Muscle of back (tissue), 11 donors: ENCODE data around the gene FCGR3A. TPM values are rescaled to one million over a fixed set of nuclear protein-coding genes. Genes with fewer than 3 reads are reported as not detected.

Experiments
- DNase-seq, 3 donors: peaks; one replicate each; pipeline versions ENCODE4 v3.0.0 to v3.0.0-alpha.2; 2013
- polyA plus RNA-seq, 10 donors: library from polyadenylated mRNA; unstranded; fragments of 120-200 nt; gene quantifications; one replicate each; pipeline ENCODE4 v1.2.1, GENCODE V29; 2013; ENCODE audit not compliant: insufficient read length in 10 of 10

The FCGR3A gene
- polyA plus RNA-seq, 10 donors, result 1.4 to 2.7 (median 2.0) TPM

GRCh38 chr1:161503394-161503748, 46.2 kb downstream of the FCGR3A start:
- DNase-seq, result no peak

- DNase-seq, result no peak
These were observed 46.8 kb downstream of the FCGR3A start for GRCh38 chr1:161502641-161503393.

GRCh38 chr1:161502181-161502580, 47.4 kb downstream of the FCGR3A start:
- DNase-seq, result no peak

DNA sequence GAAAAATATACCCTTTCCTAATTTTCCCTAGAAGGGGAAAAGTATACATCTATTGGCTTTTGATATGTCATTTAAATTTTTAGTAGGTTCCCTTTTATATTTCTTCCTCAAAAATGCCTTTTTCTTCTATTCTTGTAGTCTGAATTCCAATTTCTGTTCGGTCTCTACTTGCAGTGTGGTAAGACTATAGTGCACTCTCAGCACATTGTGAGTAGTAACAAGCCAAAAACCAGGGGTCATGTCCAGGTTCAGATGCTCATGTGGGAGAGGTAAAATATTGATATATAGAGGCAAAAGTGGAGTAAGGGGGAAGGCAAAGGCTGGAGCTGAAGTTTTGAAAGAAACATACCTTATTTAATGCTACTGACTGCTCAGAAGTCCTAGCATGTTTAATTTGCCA, 48.4 kb downstream of the FCGR3A start:
- no peak for DNase-seq

DNA sequence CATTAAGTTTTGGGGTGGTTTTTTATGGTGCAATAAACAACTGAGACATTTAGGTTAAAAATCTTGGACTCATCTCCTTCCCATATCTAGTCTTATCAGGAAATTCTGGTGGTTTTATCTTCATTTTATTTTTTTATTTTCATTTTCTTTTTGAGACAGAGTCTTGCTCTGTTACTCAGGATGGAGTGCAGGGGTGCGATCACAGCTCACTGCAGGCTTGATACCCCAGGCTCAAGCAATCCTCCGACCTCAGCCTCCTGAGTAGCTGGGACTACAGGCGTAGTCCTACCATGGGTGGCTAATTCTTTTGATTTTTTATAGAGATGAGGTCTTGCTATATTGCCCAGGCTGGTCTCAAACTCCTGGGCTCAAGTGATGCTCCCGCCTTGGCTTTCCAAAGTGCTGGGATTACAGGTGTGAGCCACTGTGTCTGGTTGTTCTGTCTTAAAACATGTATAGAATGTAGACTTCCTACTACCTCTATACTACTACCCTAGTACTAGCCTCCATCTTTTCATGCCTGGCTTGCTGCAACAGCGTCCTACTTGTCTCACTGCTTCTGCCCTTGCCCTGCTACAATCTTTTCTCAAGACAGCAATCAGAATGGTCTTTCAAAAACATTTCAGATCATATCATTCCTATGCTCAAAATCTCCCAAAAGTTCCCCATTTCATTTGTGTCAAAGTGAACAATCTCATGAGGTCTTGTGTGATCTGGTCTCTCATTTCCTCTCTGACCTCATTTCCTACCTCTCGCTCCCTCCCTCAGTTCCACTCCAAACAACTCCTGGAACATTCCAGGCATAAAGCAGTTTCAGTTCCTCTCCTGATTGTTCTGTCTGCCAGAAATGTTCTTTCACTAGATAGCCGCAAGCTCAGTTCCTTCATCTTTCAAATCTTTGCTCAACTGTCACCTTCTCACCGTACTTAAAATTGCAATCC, 50.2 kb downstream of the FCGR3A start:
- peak in 1 of 3 donors; percentile 52 for DNase-seq

- no peak for DNase-seq
These were observed 51.0 kb downstream of the FCGR3A start for GRCh38 chr1:161498646-161499045.

DNA sequence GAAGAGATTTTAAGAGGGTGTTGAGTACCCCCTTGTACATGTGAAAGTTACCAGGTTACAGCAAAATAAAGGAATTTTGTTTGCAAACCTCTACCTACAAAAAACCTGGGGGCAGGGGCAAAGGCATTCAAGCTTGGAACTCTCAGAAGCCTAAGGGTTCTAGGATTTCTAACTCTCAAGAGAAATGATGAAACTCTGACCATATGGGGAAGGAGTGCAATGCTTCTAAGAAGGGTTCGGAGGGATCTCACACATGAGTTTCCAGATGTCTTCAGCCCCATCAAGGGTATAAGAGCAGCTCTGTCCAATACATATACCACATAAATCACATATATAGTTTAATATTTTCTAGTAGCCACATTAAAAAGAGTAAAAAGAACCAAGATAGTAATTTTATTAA, 51.7 kb downstream of the FCGR3A start:
- no peak for DNase-seq

DNA sequence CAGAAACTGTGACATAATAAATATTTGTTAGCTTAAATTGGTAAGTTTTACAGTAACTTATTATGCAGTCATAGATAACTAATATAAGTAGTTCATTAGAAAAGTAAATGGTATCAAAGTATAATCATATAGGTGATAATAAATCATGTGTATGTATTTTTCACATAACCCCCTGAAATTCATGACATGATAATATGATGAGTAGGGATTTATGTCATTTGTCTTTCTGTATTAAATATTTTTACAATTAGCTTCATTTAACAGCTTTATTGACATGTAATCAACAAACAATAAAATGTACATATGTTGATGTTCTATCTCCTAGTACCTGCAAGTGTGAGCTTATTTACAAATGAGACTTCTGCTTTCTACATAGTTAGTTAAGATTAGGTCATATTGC, 54.1 kb downstream of the FCGR3A start:
- DNase-seq, result no peak

GRCh38 chr1:161494091-161494735, 55.4 kb downstream of the FCGR3A start:
- DNase-seq, result no peak

DNA sequence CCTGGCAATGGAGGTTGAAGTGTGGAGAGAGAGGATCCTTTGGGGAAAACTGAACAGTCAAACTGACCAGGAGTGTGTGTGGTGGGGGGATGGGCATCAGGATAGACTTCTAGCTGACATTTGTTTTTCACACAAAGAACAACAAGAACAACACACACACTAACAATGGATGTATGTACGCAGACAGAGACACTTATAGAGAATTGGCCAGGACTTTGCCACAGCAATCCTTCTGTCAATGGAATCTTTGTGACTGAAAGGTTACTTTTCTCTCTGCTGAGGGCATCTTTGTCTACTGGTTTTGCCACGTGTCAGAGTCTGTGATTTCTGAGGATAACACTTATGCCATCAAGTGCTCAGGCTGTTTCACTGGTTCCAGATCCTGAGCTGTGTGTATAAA, 56.8 kb downstream of the FCGR3A start:
- no peak for DNase-seq

Other genes with a start within 250 kb of the FCGR3A start
- 10 to 100 TPM in 9 of 10 donors, 1 to 10 TPM in 1; 9.1 to 17.8 (median 13.0) TPM for gene MPZ, start 239.8 kb downstream of the FCGR3A start, polyA plus RNA-seq
- 100 to 1,000 TPM; 120 to 148 (median 133) TPM for gene SDHC, start 235.4 kb downstream of the FCGR3A start, polyA plus RNA-seq
- gene CFAP126, start 181.9 kb downstream of the FCGR3A start, polyA plus RNA-seq, result 1 to 10 TPM in 4 of 10 donors, under 1 TPM in 5, not detected in 1; 0.31 to 2.0 (median 0.50) TPM
- 1 to 10 TPM; 3.5 to 7.7 (median 5.3) TPM for gene FCGR2A, start 44.4 kb downstream of the FCGR3A start, polyA plus RNA-seq
- gene HSPA6, start 25.3 kb downstream of the FCGR3A start, polyA plus RNA-seq, result 1 to 10 TPM in 1 of 10 donors, under 1 TPM in 8, not detected in 1; 0.43 to 1.7 (median 0.65) TPM
- gene FCGR3B, start 81.4 kb upstream of the FCGR3A start, polyA plus RNA-seq, result 1 to 10 TPM in 1 of 10 donors, under 1 TPM in 7, not detected in 2; 0.19 to 1.0 (median 0.42) TPM
- gene FCGR2B, start 113.3 kb upstream of the FCGR3A start, polyA plus RNA-seq, result under 1 TPM in 7 of 10 donors, not detected in 3; 0.06 to 0.40 (median 0.27) TPM
- gene FCRLA, start 157.4 kb upstream of the FCGR3A start, polyA plus RNA-seq, result 1 to 10 TPM in 1 of 10 donors, under 1 TPM in 8, not detected in 1; 0.19 to 1.5 (median 0.31) TPM
- under 1 TPM; 0.17 to 0.59 (median 0.42) TPM for gene FCRLB, start 171.7 kb upstream of the FCGR3A start, polyA plus RNA-seq
- gene DUSP12, start 200.0 kb upstream of the FCGR3A start, polyA plus RNA-seq, result 10 to 100 TPM; 18.6 to 33.9 (median 24.6) TPM
- gene ATF6, start 216.5 kb upstream of the FCGR3A start, polyA plus RNA-seq, result 10 to 100 TPM; 14.5 to 20.5 (median 18.1) TPM